ENCODE measurements around the gene MAPK8IP3. TPM values are rescaled to one million over a fixed set of nuclear protein-coding genes. Genes with fewer than 3 reads are reported as not detected.

Gene MAPK8IP3
- polyA plus RNA-seq, 2 donors = 21.6 to 73.8 TPM

GRCh38 chr16:1819611-1820010, 113.6 kb downstream of the MAPK8IP3 start:
- Histone ChIP-seq H3K27me3 (ENCODE audit: control insufficient read depth in 1 of 2, insufficient read depth in 2 of 2, low read length in 2 of 2) (no peaks in the 10 kb centered on the region), H3K27ac (ENCODE audit: low read depth in 2 of 2, low read length in 1 of 2) (no peak overlapping the region), H3K4me3 (ENCODE audit: low read depth in 1 of 2, low read length in 2 of 2) (no peak overlapping the region), H3K9me3 (ENCODE audit: control insufficient read depth in 2 of 2, insufficient read depth in 1 of 2, low read depth in 1 of 2, low read length in 1 of 2) (no peaks in the 10 kb centered on the region), H3K36me3 (ENCODE audit: control insufficient read depth in 2 of 2, insufficient read depth in 2 of 2, low read length in 1 of 2) (peaks cover 0 to 56% of the 10 kb centered on the region in 2 donors), H3K4me1 (ENCODE audit: control insufficient read depth in 2 of 2, insufficient read depth in 2 of 2, low read length in 1 of 2) (no peaks in the 10 kb centered on the region)
- WGBS, 2 donors = 95% methylated on average over 15 of the region's 15 CpGs

Other genes with a start within 250 kb of the MAPK8IP3 start
- 10 to 100 TPM; 18.7 to 33.1 TPM for gene CLCN7, start 231.2 kb upstream of the MAPK8IP3 start, polyA plus RNA-seq
- gene PTX4, start 217.3 kb upstream of the MAPK8IP3 start, polyA plus RNA-seq = not detected
- 10 to 100 TPM; 32.6 to 60.8 TPM for gene TELO2, start 212.8 kb upstream of the MAPK8IP3 start, polyA plus RNA-seq
- 1 to 10 TPM; 3.4 to 6.2 TPM for gene TMEM204, start 172.5 kb upstream of the MAPK8IP3 start, polyA plus RNA-seq
- 1 to 10 TPM; 4.3 to 8.8 TPM for gene IFT140, start 94.1 kb upstream of the MAPK8IP3 start, polyA plus RNA-seq
- 10 to 100 TPM in 1 of 2 donors, 1 to 10 TPM in 1; 4.8 to 10.5 TPM for gene CRAMP1, start 93.8 kb upstream of the MAPK8IP3 start, polyA plus RNA-seq
- gene JPT2, start 27.9 kb upstream of the MAPK8IP3 start, polyA plus RNA-seq = 10 to 100 TPM; 20.5 to 31.0 TPM
- 100 to 1,000 TPM in 1 of 2 donors, 10 to 100 TPM in 1; 51.0 to 102 TPM for gene NME3, start 65.3 kb downstream of the MAPK8IP3 start, polyA plus RNA-seq
- 10 to 100 TPM in 1 of 2 donors, 1 to 10 TPM in 1; 6.6 to 23.0 TPM for gene EME2, start 66.6 kb downstream of the MAPK8IP3 start, polyA plus RNA-seq
- gene MRPS34, start 66.9 kb downstream of the MAPK8IP3 start, polyA plus RNA-seq = 100 to 1,000 TPM in 1 of 2 donors, 10 to 100 TPM in 1; 62.4 to 115 TPM
- 100 to 1,000 TPM in 1 of 2 donors, 10 to 100 TPM in 1; 69.1 to 126 TPM for gene SPSB3, start 76.4 kb downstream of the MAPK8IP3 start, polyA plus RNA-seq
- gene NUBP2, start 76.8 kb downstream of the MAPK8IP3 start, polyA plus RNA-seq = 10 to 100 TPM; 41.5 to 57.8 TPM
- gene IGFALS, start 87.5 kb downstream of the MAPK8IP3 start, polyA plus RNA-seq = under 1 TPM; 0.01 to 0.14 TPM
- 10 to 100 TPM; 41.1 to 57.9 TPM for gene HAGH, start 120.6 kb downstream of the MAPK8IP3 start, polyA plus RNA-seq
- gene FAHD1, start 121.0 kb downstream of the MAPK8IP3 start, polyA plus RNA-seq = 10 to 100 TPM; 26.6 to 40.5 TPM
- under 1 TPM in 1 of 2 donors, not detected in 1; 0.08 TPM for gene MEIOB, start 166.0 kb downstream of the MAPK8IP3 start, polyA plus RNA-seq
- gene HS3ST6, start 212.2 kb downstream of the MAPK8IP3 start, polyA plus RNA-seq = 10 to 100 TPM in 1 of 2 donors, 1 to 10 TPM in 1; 8.0 to 16.3 TPM
- 10 to 100 TPM; 25.9 to 52.7 TPM for gene MSRB1, start 237.0 kb downstream of the MAPK8IP3 start, polyA plus RNA-seq
- gene RPL3L, start 248.5 kb downstream of the MAPK8IP3 start, polyA plus RNA-seq = under 1 TPM; 0.06 to 0.14 TPM

Measured in esophagus (tissue), 2 donors.